ENCODE measurements around the gene TMEM164.

The TMEM164 gene

GRCh38 chrX:110170029-110170428 lies 167.1 kb downstream of the TMEM164 start:
- DNase-seq (ENCODE audit: low spot score) = no peak

GRCh38 chrX:110171442-110171841 lies 168.5 kb downstream of the TMEM164 start:
- DNase-seq (ENCODE audit: low spot score) = no peak

- DNase-seq (ENCODE audit: low spot score) = no peak
Observed at GRCh38 chrX:110172215-110172614, 169.3 kb downstream of the TMEM164 start.

- no peak for DNase-seq (ENCODE audit: low spot score)
Observed at GRCh38 chrX:110173192-110174175, 170.6 kb downstream of the TMEM164 start.

- DNase-seq (ENCODE audit: low spot score) = no peak
Observed at GRCh38 chrX:110175146-110175545, 172.2 kb downstream of the TMEM164 start.

- DNase-seq (ENCODE audit: low spot score) = no peak
Observed at GRCh38 chrX:110175696-110176095, 172.8 kb downstream of the TMEM164 start.

- no peak for DNase-seq (ENCODE audit: low spot score)
Observed at GRCh38 chrX:110178179-110178865, 175.4 kb downstream of the TMEM164 start.

GRCh38 chrX:110180176-110180927 lies 177.4 kb downstream of the TMEM164 start:
- DNase-seq (ENCODE audit: low spot score) = no peak

- peak; percentile 52 for DNase-seq (ENCODE audit: low spot score)
Observed at GRCh38 chrX:110180928-110181310, 178.0 kb downstream of the TMEM164 start.

- no peak for DNase-seq (ENCODE audit: low spot score)
Observed at GRCh38 chrX:110181459-110182137, 178.7 kb downstream of the TMEM164 start.

GRCh38 chrX:110182362-110182761 lies 179.4 kb downstream of the TMEM164 start:
- DNase-seq (ENCODE audit: low spot score) = no peak

GRCh38 chrX:110182865-110183264 lies 180.0 kb downstream of the TMEM164 start:
- no peak for DNase-seq (ENCODE audit: low spot score)

- DNase-seq (ENCODE audit: low spot score) = no peak
Observed at GRCh38 chrX:110183314-110183713, 180.4 kb downstream of the TMEM164 start.

GRCh38 chrX:110188701-110189558 lies 186.0 kb downstream of the TMEM164 start:
- no peak for DNase-seq (ENCODE audit: low spot score)

GRCh38 chrX:110192516-110192915 lies 189.6 kb downstream of the TMEM164 start:
- DNase-seq (ENCODE audit: low spot score) = no peak

GRCh38 chrX:110194977-110195376 lies 192.1 kb downstream of the TMEM164 start:
- DNase-seq (ENCODE audit: low spot score) = no peak

GRCh38 chrX:110201799-110202198 lies 198.9 kb downstream of the TMEM164 start:
- DNase-seq (ENCODE audit: low spot score) = no peak

- DNase-seq (ENCODE audit: low spot score) = no peak
Observed at GRCh38 chrX:110204986-110205385, 202.1 kb downstream of the TMEM164 start.

- DNase-seq (ENCODE audit: low spot score) = no peak
Observed at GRCh38 chrX:110208092-110208491, 205.2 kb downstream of the TMEM164 start.

GRCh38 chrX:110210417-110211139 lies 207.7 kb downstream of the TMEM164 start:
- DNase-seq (ENCODE audit: low spot score) = peak; percentile 86

Data from COLO829 (cell line).